GM18867 (cell line): ENCODE data around the gene EREG.
"Not testable (repeated sequence)": the region's sequence is repeated elsewhere in the genome, so short reads cannot be mapped to it uniquely, and the experiment has no call there.

ENCODE experiments used
- ATAC-seq: cut with Tn5 transposase; IDR thresholded peaks from one replicate; pipeline ENCODE4 v1.9.1; 2021; ENCODE audit warnings: mild to moderate bottlenecking, moderate library complexity; ENCODE audit not compliant: unreplicated experiment

EREG gene

GRCh38 chr4:74387790-74388189, 22.8 kb downstream of the EREG start:
- no peak for ATAC-seq

DNA sequence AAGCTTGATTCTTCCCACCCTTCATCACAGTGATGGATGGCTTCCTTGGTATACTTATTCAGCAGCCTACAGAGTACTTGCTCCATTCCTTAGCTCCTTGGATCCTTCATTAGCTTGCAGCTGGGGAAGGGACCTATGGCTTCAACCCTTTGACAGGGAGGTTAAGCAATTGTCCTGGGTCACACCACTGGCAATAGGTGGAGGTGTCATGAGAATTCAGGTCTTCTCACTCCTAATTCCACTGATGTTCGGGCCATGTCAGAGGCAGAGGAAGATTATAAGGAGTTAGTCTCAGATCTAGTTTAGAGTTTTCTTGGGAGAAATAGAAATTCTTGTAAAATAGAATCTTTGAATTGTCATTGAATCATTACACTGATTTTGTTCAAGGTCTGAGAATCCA, 24.5 kb downstream of the EREG start:
- ATAC-seq, result no peak

- ATAC-seq, result no peak
These were observed 25.7 kb downstream of the EREG start for GRCh38 chr4:74390677-74391076.

DNA sequence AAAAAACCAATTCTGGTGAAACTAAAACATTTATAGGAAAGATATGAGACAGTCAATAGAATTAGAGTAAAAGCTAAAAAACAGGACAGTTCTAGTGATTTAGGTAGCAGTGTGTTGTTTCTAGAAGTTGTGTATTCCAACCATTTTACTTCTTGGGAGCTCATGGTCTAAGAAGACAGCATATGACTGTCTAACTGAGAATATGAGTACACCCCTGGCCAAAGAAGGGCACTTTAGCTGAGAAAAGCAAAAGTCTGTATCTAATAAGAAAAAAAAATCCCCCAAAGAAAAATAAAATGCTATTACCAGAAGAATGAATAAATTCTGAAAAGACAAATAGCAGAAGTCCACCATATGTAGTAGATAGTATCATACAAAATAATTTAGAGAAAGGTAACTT, 26.4 kb downstream of the EREG start:
- no peak for ATAC-seq

DNA sequence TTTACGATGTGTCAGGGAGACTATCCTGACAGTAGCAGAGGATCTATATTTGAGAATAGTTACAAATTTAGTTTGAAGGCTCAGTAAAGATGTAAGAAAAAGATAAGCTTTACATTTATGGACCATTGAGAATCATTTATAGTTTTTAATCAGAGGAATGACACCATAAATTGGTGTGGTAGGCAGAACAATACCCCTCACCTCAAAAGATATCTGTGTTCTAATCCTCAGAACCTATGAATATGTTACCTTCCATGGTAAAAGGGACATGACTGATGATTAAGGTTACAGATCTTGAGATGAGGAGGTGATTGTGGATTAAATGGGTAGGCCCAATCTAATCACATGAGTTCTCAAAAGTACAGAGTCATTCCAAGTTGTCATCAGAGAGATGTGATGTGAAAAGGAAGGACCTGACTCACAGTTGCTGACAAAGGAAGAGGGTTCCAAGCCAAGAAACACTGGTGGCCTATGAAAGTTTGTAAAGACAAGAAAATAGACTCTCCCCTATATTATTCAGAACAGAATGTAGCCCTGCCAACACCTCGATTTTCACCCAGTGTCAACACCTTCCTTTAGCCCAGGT, 27.0 kb downstream of the EREG start:
- ATAC-seq, result no peak

GRCh38 chr4:74394476-74395136, 29.7 kb downstream of the EREG start:
- ATAC-seq, result no peak

DNA sequence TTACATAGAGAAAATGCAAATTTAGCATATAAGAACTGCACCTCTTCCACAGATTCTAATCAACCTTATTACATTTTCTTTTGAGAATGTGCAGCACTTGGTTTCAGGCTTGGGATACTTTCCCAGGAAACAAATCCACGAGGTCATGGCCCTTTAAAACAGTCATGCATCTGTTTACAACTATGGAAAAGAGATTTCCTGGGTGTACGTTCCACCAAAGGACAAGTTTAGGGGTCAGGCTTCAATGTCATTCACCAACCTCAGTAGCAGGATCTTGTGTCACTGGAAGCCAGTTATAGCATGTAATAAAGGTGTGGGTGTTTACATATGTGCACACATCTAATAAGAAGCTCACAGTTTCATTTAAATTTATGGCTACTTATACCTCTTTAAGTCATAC, 30.7 kb downstream of the EREG start:
- ATAC-seq, result no peak

GRCh38 chr4:74397748-74398426, 32.9 kb downstream of the EREG start:
- no peak for ATAC-seq

- ATAC-seq, result not testable (repeated sequence)
These were observed 34.1 kb downstream of the EREG start for GRCh38 chr4:74398894-74399589.

GRCh38 chr4:74400395-74400794, 35.5 kb downstream of the EREG start:
- ATAC-seq, result no peak

- peak; percentile 98 for ATAC-seq
These were observed 37.9 kb downstream of the EREG start for GRCh38 chr4:74402692-74403456.

DNA sequence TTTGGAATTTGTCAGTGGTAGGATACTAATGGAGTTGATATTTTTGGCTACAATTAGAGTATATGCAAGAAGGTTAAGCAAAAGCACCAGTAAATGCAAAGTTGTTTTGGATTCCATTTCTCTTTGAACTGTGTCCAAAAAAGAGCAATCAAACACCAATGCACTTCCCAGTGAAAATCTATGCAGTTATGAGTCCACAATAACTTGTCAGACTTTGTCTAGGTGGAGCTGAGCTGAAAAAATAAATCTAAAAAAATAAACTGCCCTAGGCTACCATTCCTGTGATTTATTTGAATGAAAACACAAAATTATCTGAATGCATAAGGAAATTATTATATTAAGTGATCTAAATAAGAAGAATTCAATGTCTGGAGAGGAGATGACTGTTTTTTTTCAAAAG, 42.9 kb downstream of the EREG start:
- ATAC-seq, result no peak

DNA sequence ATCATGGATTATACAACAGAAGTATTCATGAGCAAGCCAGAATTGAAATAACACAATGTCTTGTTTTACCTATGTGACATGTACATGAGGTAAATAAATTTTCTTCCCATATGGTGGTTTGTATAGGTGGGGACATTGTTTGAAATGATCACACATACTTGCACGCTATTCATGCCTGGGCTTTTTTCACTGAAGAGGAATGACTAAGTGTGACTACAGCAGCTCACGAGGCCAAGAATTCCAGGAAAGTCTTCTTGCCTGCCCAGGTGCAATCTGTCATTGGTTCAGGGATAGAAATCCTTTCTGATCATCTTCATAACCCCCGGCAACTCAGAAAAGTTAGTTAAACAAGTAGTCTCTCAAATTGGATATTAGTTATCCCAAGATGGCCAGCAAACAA, 43.7 kb downstream of the EREG start:
- no peak for ATAC-seq

DNA sequence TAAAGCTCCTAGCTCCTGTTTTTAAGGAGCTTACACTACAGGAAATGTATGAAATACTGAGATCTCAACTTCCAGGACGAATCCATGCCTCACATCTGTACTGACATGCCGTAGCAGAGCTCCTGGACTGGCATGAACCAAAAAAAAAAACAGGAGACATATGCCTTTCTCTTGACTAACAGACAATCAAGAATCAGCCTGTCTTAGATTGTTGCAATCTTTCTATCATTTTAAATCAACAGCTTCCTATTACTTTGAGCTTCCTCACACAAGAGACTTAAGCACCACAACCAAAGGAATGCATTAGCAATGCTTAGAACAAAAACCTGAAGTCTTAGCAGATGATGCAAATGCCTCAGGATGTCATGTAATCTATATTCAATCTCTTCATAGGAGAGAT, 45.3 kb downstream of the EREG start:
- ATAC-seq, result no peak

- ATAC-seq, result no peak
These were observed 47.3 kb downstream of the EREG start for GRCh38 chr4:74412225-74412624.

GRCh38 chr4:74413265-74413664, 48.3 kb downstream of the EREG start:
- no peak for ATAC-seq

- no peak for ATAC-seq
These were observed 49.3 kb downstream of the EREG start for GRCh38 chr4:74414149-74414809.

- no peak for ATAC-seq
These were observed 50.8 kb downstream of the EREG start for GRCh38 chr4:74415602-74416300.

DNA sequence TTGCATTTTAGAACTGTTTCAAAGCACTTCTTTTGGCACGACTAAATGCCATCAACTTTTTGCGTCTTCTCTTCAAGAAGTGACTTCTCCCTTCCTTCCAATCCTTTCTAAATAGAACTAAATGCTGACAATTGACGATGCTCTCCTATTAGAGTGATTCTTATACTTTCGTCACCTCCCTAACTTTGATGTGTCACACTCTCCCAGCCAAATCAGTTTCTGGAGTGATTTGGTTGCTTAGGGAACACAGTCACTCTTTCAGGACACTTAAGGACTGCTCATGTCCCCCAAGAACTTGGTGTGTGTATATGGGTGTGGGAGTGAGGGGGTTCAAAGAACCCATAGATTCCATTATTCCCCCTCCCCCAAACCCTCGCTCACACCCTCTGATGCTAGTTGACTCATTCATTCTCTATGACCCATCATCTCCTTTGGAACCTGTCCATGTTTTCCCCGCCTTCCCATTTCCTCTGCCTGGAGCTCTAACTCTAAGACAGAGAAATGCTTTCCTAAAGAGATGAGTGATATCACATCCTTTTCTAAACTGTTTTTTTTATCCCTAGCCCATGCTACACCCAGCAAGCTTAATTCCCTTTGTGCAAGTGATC, 53.2 kb downstream of the EREG start:
- no peak for ATAC-seq

DNA sequence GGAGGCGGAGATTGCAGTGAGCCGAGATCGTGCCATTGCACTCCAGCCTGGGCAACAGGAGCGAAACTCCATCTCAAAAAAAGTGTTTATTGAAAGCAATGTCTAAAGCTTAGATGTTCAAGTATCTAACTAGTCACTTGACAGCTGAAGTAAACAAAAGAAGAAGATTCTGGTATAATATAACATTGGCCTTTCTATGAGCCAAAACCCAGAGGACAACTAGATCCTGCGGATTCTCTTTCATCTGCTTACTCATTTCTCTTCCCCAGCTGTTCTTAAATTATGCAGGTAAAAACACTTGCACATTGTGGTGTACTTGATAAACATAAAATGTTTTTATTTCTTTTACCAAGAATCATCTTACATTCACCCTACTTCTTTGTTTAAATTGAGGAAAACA, 55.9 kb downstream of the EREG start:
- ATAC-seq, result no peak
